Neural progenitor cell (in vitro differentiated cells): ENCODE results near the gene STX8. TPM values are rescaled to one million over a fixed set of nuclear protein-coding genes. Genes with fewer than 3 reads are reported as not detected.
A peak's percentile ranks its signal among the peaks of the same experiment; 100 is the strongest.

Experiments
- DNase-seq: peaks from one replicate; pipeline ENCODE4 v3.0.0-alpha.2; 2016; ENCODE audit warnings: low spot score
- H2AFZ ChIP-seq: fragments of 200-600 bp; sonication (generic); replicated peaks from 2 replicates; pipeline ENCODE4 v1.6.1; 2016; ENCODE audit warnings: antibody characterized with exemption
- H3F3A ChIP-seq: fragments of 200-600 bp; sonication (generic); 2 replicates; pipeline ENCODE4 v1.6.1; 2016; ENCODE audit warnings: antibody characterized with exemption, low read depth
- H3K27ac ChIP-seq: fragments of 200-600 bp; sonication (generic); 2 replicates; pipeline ENCODE4 v1.5.1; 2016; ENCODE audit warnings: mild to moderate bottlenecking
- H3K27me3 ChIP-seq: fragments of 200-600 bp; sonication (generic); 2 replicates; pipeline ENCODE4 v1.6.1; 2016; ENCODE audit warnings: mild to moderate bottlenecking, moderate library complexity
- H3K36me3 ChIP-seq: fragments of 200-600 bp; sonication (generic); 2 replicates; pipeline ENCODE4 v1.5.1; 2016
- H3K4me1 ChIP-seq: fragments of 200-600 bp; sonication (generic); 2 replicates; pipeline ENCODE4 v1.6.1; 2016; ENCODE audit warnings: mixed run types
- H3K4me2 ChIP-seq: fragments of 200-600 bp; sonication (generic); 2 replicates; pipeline ENCODE4 v1.6.1; 2016
- H3K4me3 ChIP-seq: fragments of 200-600 bp; sonication (generic); 2 replicates; pipeline ENCODE4 v1.5.1; 2016
- H3K79me2 ChIP-seq: fragments of 200-600 bp; sonication (generic); 2 replicates; pipeline ENCODE4 v1.6.1; 2016; ENCODE audit warnings: low read depth
- H3K9ac ChIP-seq: fragments of 200-600 bp; sonication (generic); 2 replicates; pipeline ENCODE4 v1.6.1; 2016
- H3K9me3 ChIP-seq: fragments of 200-600 bp; sonication (generic); 2 replicates; pipeline ENCODE4 v1.5.1; 2016; ENCODE audit warnings: low read depth
- H4K20me1 ChIP-seq: fragments of 200-600 bp; sonication (generic); 2 replicates; pipeline ENCODE4 v1.6.1; 2016; ENCODE audit warnings: low read depth
- H3K27ac Mint-ChIP-seq: 3 replicates; pipeline ENCODE4 v1.8.0; 2021; ENCODE audit warnings: mixed read lengths
- H3K27me3 Mint-ChIP-seq: 2 replicates; pipeline ENCODE4 v1.8.0; 2022; ENCODE audit warnings: low read depth, mild to moderate bottlenecking, inconsistent platforms, moderate library complexity, mixed read lengths; ENCODE audit not compliant: insufficient read depth
- H3K36me3 Mint-ChIP-seq: 3 replicates; pipeline ENCODE4 v1.8.0; 2021; ENCODE audit warnings: mixed read lengths
- H3K4me1 Mint-ChIP-seq: 3 replicates; pipeline ENCODE4 v1.8.0; 2021; ENCODE audit warnings: mixed read lengths
- H3K4me3 Mint-ChIP-seq: 3 replicates; pipeline ENCODE4 v1.8.0; 2021; ENCODE audit warnings: mild to moderate bottlenecking, moderate library complexity, mixed read lengths
- H3K9me3 Mint-ChIP-seq: 3 replicates; pipeline ENCODE4 v1.8.0; 2020; ENCODE audit warnings: mixed read lengths
- EZH2 ChIP-seq: fragments of 200-600 bp; sonication (generic); IDR thresholded peaks from 2 replicates; pipeline ENCODE4 v1.6.1; 2017; ENCODE audit warnings: antibody characterized with exemption, mild to moderate bottlenecking, moderate library complexity
- EZH2phosphoT487 ChIP-seq: fragments of 200-600 bp; sonication (generic); IDR thresholded peaks from 2 replicates; pipeline ENCODE4 v1.6.1; 2017; ENCODE audit warnings: antibody characterized with exemption
- total RNA-seq: library from RNA; depleted of rRNA; stranded (reverse); fragments of >200 nt; gene quantifications from 2 replicates; pipeline ENCODE4 v1.2.3, GENCODE V29; 2015; ENCODE audit warnings: low replicate concordance
- TF ChIP-seq, protein P1 (sequence below): fragments of 200-600 bp; sonication (generic); IDR thresholded peaks from 2 replicates; pipeline ENCODE4 v1.5.1; 2017; ENCODE audit warnings: antibody characterized with exemption, mild to moderate bottlenecking

Gene STX8
- total RNA-seq, 1 donor from 2014 or later, result 79.7 TPM

- no peak for DNase-seq
- Mint-ChIP-seq H3K9me3 (no peaks in the 10 kb centered on the region), H3K4me3 (no peak overlapping the region), H3K4me1 (peaks cover 22% of the 10 kb centered on the region), H3K36me3 (no peaks in the 10 kb centered on the region), H3K27ac (no peak overlapping the region), H3K27me3 (peaks cover 2% of the 10 kb centered on the region)
- Histone ChIP-seq H3K36me3 (no peaks in the 10 kb centered on the region), H3K4me2 (no peak overlapping the region), H3K79me2 (no peaks in the 10 kb centered on the region), H3K4me1 (no peaks in the 10 kb centered on the region), H2AFZ (no peak overlapping the region), H3K27me3 (no peaks in the 10 kb centered on the region), H3K4me3 (no peak overlapping the region), H3K27ac (no peak overlapping the region), H3F3A (no peaks in the 10 kb centered on the region), H4K20me1 (peaks cover 5% of the 10 kb centered on the region), H3K9ac (no peak overlapping the region), H3K9me3 (no peaks in the 10 kb centered on the region)
- TF ChIP-seq EZH2, result no peak
- TF ChIP-seq, protein P1, sequence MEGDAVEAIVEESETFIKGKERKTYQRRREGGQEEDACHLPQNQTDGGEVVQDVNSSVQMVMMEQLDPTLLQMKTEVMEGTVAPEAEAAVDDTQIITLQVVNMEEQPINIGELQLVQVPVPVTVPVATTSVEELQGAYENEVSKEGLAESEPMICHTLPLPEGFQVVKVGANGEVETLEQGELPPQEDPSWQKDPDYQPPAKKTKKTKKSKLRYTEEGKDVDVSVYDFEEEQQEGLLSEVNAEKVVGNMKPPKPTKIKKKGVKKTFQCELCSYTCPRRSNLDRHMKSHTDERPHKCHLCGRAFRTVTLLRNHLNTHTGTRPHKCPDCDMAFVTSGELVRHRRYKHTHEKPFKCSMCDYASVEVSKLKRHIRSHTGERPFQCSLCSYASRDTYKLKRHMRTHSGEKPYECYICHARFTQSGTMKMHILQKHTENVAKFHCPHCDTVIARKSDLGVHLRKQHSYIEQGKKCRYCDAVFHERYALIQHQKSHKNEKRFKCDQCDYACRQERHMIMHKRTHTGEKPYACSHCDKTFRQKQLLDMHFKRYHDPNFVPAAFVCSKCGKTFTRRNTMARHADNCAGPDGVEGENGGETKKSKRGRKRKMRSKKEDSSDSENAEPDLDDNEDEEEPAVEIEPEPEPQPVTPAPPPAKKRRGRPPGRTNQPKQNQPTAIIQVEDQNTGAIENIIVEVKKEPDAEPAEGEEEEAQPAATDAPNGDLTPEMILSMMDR, result no peak
- no peak for TF ChIP-seq EZH2phosphoT487
Measured at GRCh38 chr17:9251273-9251672, 324.3 kb downstream of the STX8 start.

DNA sequence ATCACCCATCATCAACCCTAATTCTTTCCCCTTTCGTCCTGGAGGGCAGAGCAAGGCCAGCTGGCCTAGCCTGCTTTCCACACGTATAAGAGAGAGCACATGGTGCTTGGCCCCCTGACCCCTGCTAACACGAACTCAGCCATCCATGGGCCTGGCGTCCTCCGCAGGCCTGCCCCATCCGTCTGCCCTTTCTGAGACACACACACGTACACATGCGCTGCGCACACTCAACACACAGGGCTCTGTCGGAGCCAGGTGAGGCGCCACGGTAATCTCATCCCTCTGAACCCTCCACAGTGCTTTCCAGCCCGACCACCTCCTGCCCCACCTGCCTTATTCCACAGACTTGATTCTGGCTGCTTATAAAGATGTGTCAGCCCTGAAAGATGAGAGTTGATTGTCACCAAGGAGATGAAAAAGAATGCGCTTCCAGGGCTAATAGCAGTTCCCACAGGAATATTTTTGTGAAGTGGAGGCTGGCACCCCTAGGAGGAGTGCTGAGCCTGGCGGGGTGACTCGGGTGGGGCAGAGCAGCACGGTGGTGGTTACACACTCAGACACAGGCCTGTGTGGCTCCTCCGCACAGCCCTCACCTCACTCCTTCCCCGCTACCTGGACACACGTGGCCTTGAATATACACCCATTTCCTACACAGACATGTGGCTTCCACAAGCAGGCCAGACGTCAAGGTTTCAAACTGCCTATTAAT lies 326.2 kb downstream of the STX8 start:
- Histone ChIP-seq H3K4me1 (peaks cover 4% of the 10 kb centered on the region), H3K27me3 (no peaks in the 10 kb centered on the region), H3K9ac (no peak overlapping the region), H2AFZ (no peak overlapping the region), H3F3A (no peaks in the 10 kb centered on the region), H3K9me3 (no peaks in the 10 kb centered on the region), H3K27ac (no peak overlapping the region), H3K4me3 (no peak overlapping the region), H4K20me1 (peaks cover 10% of the 10 kb centered on the region), H3K36me3 (no peaks in the 10 kb centered on the region), H3K79me2 (no peaks in the 10 kb centered on the region), H3K4me2 (no peak overlapping the region)
- DNase-seq, result no peak
- Mint-ChIP-seq H3K36me3 (no peaks in the 10 kb centered on the region), H3K4me3 (no peak overlapping the region), H3K4me1 (peaks cover 26% of the 10 kb centered on the region), H3K27ac (peak overlapping the region; percentile 26), H3K9me3 (no peaks in the 10 kb centered on the region), H3K27me3 (peaks cover 2% of the 10 kb centered on the region)
- TF ChIP-seq, protein P1, result no peak
- no peak for TF ChIP-seq EZH2phosphoT487
- no peak for TF ChIP-seq EZH2

DNA sequence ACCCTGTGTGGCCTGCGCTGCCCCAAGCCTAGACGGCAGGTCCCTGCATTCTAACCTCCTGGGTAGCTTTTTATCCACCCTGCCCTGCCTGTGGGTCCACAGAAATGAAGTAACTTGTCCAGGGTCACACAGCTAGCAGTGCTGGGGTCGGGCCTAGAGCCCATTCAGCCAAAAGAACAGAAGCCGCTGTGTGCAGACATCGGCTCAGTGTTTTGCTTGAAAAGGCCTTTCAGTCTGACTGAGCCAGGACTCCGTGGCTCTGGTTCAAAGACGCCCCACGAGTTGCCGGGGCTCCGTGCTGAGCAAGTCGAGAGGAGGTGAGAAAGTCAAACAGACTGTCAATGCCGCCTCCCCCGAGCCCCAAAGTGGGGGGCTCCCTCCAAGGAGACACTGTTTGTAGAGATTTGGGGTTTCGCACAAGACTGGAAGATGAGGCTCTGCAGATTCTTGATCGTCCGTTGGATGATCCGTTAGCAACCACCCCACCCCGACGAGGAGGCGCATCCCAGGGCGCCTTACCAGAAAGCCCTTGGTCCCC lies 328.1 kb downstream of the STX8 start:
- Histone ChIP-seq H3K79me2 (no peaks in the 10 kb centered on the region), H2AFZ (no peak overlapping the region), H3K9ac (no peak overlapping the region), H3K27ac (no peak overlapping the region), H3K27me3 (no peaks in the 10 kb centered on the region), H3F3A (no peaks in the 10 kb centered on the region), H3K4me1 (peaks cover 4% of the 10 kb centered on the region), H3K36me3 (no peaks in the 10 kb centered on the region), H3K4me3 (no peak overlapping the region), H3K9me3 (no peaks in the 10 kb centered on the region), H4K20me1 (peaks cover 17% of the 10 kb centered on the region), H3K4me2 (no peak overlapping the region)
- Mint-ChIP-seq H3K4me1 (peaks cover 26% of the 10 kb centered on the region), H3K4me3 (no peak overlapping the region), H3K36me3 (no peaks in the 10 kb centered on the region), H3K9me3 (no peaks in the 10 kb centered on the region), H3K27me3 (peaks cover 2% of the 10 kb centered on the region), H3K27ac (peak overlapping the region; percentile 51)
- TF ChIP-seq, protein P1, result no peak
- TF ChIP-seq EZH2 (no peak), EZH2phosphoT487 (no peak)
- no peak for DNase-seq
